ENCODE results near the gene PDZD2.

DNA sequence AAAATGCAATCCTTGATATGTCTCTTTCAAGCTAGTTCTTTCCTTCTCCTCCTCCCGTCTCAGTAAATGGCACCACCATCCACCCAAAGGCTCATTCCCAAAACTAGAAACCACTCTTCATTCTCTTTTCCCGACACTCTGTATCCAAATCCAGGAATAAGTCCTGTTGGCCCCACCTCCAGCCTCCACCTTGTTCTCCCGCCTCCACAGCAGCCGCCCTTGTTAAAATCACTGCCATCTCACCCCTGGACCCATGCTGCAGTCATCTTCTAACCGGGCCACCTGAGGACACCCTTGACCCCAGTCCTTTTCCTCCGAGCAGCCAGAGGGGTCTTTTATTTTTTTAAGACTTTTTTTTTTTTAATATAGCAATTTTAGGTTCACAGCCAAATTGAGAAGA lies 9.4 kb downstream of the PDZD2 start:
- TF ChIP-seq EZH2 (IDR thresholded peaks at IDR 0.05; ENCODE audit: insufficient read depth, poor library complexity, severe bottlenecking) (no peak), EZH2phosphoT487 (IDR thresholded peaks at IDR 0.05; ENCODE audit: insufficient read depth, low read depth) (no peak)
